Adrenal gland (tissue), 12 donors: Measurements from ENCODE around the gene CDC7. TPM values are rescaled to one million over a fixed set of nuclear protein-coding genes. Genes with fewer than 3 reads are reported as not detected.
A peak's percentile ranks its signal among the peaks of the same experiment; 100 is the strongest.

Experiments
- DNase-seq, 7 donors: peaks; one replicate each; pipeline ENCODE4 v3.0.0-alpha.2; 2019 to 2020
- H3K27ac ChIP-seq, 5 donors: fragments of 200-600 bp; sonication (generic) in 4 of 5; 1 replicate in 3 of 5; 2 replicates in 2 of 5; pipeline versions ENCODE4 v1.5.1 to v1.8.0; 2016 to 2020; ENCODE audit warnings: mild to moderate bottlenecking in 1 of 5
- H3K27me3 ChIP-seq: fragments of 200-600 bp; 2 replicates; pipeline ENCODE4 v1.8.0; 2021
- H3K36me3 ChIP-seq, 2 donors: fragments of 200-600 bp; replicated peaks in 1 of 2; 1 replicate in 1 of 2; 2 replicates in 1 of 2; pipeline versions ENCODE4 v1.5.1 to v1.8.0; 2018 to 2022
- H3K4me1 ChIP-seq, 2 donors: fragments of 200-600 bp; replicated peaks in 1 of 2; 1 replicate in 1 of 2; 2 replicates in 1 of 2; pipeline versions ENCODE4 v1.5.1 to v1.8.0; 2018 to 2021
- H3K4me3 ChIP-seq, 4 donors: fragments of 200-600 bp; sonication (generic) in 3 of 4; one replicate each; pipeline ENCODE4 v1.5.1; 2016 to 2018
- H3K9me3 ChIP-seq, 3 donors: fragments of 200-600 bp; sonication (generic) in 1 of 3; replicated peaks in 1 of 3; 1 replicate in 2 of 3; 2 replicates in 1 of 3; pipeline versions ENCODE4 v1.5.1 to v1.8.0; 2016 to 2021
- CTCF ChIP-seq, 6 experiments: fragments of 450-650 bp in 4 of 6; fragments of 200-600 bp in 2 of 6; sonication (generic) in 1 of 6; IDR thresholded peaks; 1 replicate in 5 of 6; 2 replicates in 1 of 6; pipeline versions ENCODE4 v1.5.1 to v1.8.0; 2016 to 2021; ENCODE audit warnings: antibody characterized with exemption in 6 of 6, mild to moderate bottlenecking in 2 of 6, moderate library complexity in 1 of 6
- POLR2A ChIP-seq, 2 donors: fragments of 450-650 bp; IDR thresholded peaks; one replicate each; pipeline ENCODE4 v1.6.1; 2017; ENCODE audit warnings: antibody characterized with exemption in 2 of 2, mild to moderate bottlenecking in 2 of 2, moderate library complexity in 1 of 2
- WGBS, 4 donors: extraction: QIAGEN DNeasy Blood & Tissue Kit in 2 of 4; methylation state at CpG; one replicate each; pipeline versions ENCODE4 v1.1.5 to v1.1.7; 2013 to 2017; 5-methylcytosine and 5-hydroxymethylcytosine counted together
- intact Hi-C, 2 donors: fragments of 100-400 bp; cut with DNase I; formaldehyde crosslinking; loops; one replicate each; pipeline versions ENCODE4 v1.14.1 to v1.15.0; 2022 to 2023
- polyA plus RNA-seq, 3 donors: library from polyadenylated mRNA; stranded (reverse); fragments of 200-250 nt in 2 of 3; fragments of 350-450 nt in 1 of 3; fragmentation: Illumina TruSeq in 1 of 3; extraction: RNeasy Lipid Tissue Mini Kit (QIAGEN cat#74804) in 1 of 3; gene quantifications; one replicate each; pipeline ENCODE4 v1.2.3, GENCODE V29; 2013 to 2014
- total RNA-seq, 9 donors: library from RNA; depleted of rRNA in 4 of 9; stranded (reverse); fragments of >200 nt in 4 of 9; fragments of 120-200 nt in 1 of 9; fragmentation: NEBNext Ultra II Directional in 1 of 9; extraction: Animal tissue kit (Norgen Biotek cat#: 25700) in 1 of 9; gene quantifications; one replicate each; pipeline versions ENCODE4 v1.1.0 to v1.2.4, GENCODE V29; 2013 to 2023
- donor health status: healthy with polysubstance abuse.
- donor health status: Bipolar disorder and iron deficiency.
- donor health status: DM: yes; HTN: yes; CAD: no.
- donor health status: DM: no; HTN: no; CAD: no.
- donor health status: DM: no; HTN: no; CAD: no.
- donor health status: DM: yes; HTN: yes; CAD: no.

The CDC7 gene
- total and polyA plus RNA-seq, 12 donors, result 1.6 to 15.7 (median 3.1) TPM

GRCh38 chr1:91527781-91528180, 27.1 kb downstream of the CDC7 start:
- DNase-seq, result no peak
- H3K9me3 ChIP-seq, result no peaks in the 10 kb centered on the region
- 47 to 60% (median 53%) methylated on average over 2 of the region's 2 CpGs for WGBS, 4 donors
- no peak for TF ChIP-seq POLR2A (IDR thresholded peaks at IDR 0.05)
- no peak for TF ChIP-seq CTCF (IDR thresholded peaks at IDR 0.05)
- intact Hi-C loops, result loop anchor here in 1 of 2 donors (5.0 kb wide), 1 partner anchor 60 kb away; no protein-coding TSS in a partner anchor
- no peak overlapping the region for H3K27ac ChIP-seq
- no peak overlapping the region for H3K4me3 ChIP-seq
- no peaks in the 10 kb centered on the region for H3K36me3 ChIP-seq
- no peaks in the 10 kb centered on the region for H3K4me1 ChIP-seq
- no peaks in the 10 kb centered on the region for H3K27me3 ChIP-seq

- TF ChIP-seq CTCF (IDR thresholded peaks at IDR 0.05) (peak; percentile 27 to 61 (median 50)), POLR2A (IDR thresholded peaks at IDR 0.05) (no peak)
- peak in 6 of 7 donors; percentile 37 to 73 (median 54) for DNase-seq
- intact Hi-C loops, result loop anchor here in 1 of 2 donors (5.0 kb wide), 1 partner anchor 57 kb away; no protein-coding TSS in a partner anchor
Observed at GRCh38 chr1:91529856-91530255, 29.2 kb downstream of the CDC7 start.

GRCh38 chr1:91533361-91534024, 32.8 kb downstream of the CDC7 start:
- H3K4me3 ChIP-seq, result no peak overlapping the region
- no peaks in the 10 kb centered on the region for H3K27me3 ChIP-seq
- intact Hi-C loops, result no loop called here
- no peaks in the 10 kb centered on the region for H3K9me3 ChIP-seq
- no peaks in the 10 kb centered on the region for H3K36me3 ChIP-seq
- peaks cover 0 to 10% of the 10 kb centered on the region in 2 donors for H3K4me1 ChIP-seq
- no peak for DNase-seq
- TF ChIP-seq CTCF (IDR thresholded peaks at IDR 0.05), result no peak
- TF ChIP-seq POLR2A (IDR thresholded peaks at IDR 0.05), result no peak
- H3K27ac ChIP-seq, result no peak overlapping the region
- 90 to 100% (median 93%) methylated on average over 4 of the region's 4 CpGs for WGBS, 4 donors

More at GRCh38 chr1:91529856-91530255, 29.2 kb downstream of the CDC7 start:
- Histone ChIP-seq H3K4me3 (no peak overlapping the region), H3K9me3 (no peaks in the 10 kb centered on the region), H3K36me3 (no peaks in the 10 kb centered on the region), H3K27me3 (no peaks in the 10 kb centered on the region), H3K4me1 (no peaks in the 10 kb centered on the region), H3K27ac (no peak overlapping the region)
- 44 to 58% (median 47%) methylated on average over 3 of the region's 3 CpGs for WGBS, 4 donors

GRCh38 chr1:91535441-91535840, 34.8 kb downstream of the CDC7 start:
- Histone ChIP-seq H3K36me3 (no peaks in the 10 kb centered on the region), H3K4me1 (peaks cover 0 to 10% of the 10 kb centered on the region in 2 donors), H3K27me3 (no peaks in the 10 kb centered on the region), H3K4me3 (no peak overlapping the region), H3K9me3 (no peaks in the 10 kb centered on the region), H3K27ac (no peak overlapping the region)
- 95 to 97% (median 96%) methylated on average over 30 to 34 of the region's 34 CpGs for WGBS, 4 donors
- no peak for DNase-seq
- intact Hi-C loops, result no loop called here
- no peak for TF ChIP-seq POLR2A (IDR thresholded peaks at IDR 0.05)
- TF ChIP-seq CTCF (IDR thresholded peaks at IDR 0.05), result no peak
